PC-3 (cell line): Measurements from ENCODE around the gene AREL1. TPM values are rescaled to one million over a fixed set of nuclear protein-coding genes. Genes with fewer than 3 reads are reported as not detected.

ENCODE experiments used
- ATAC-seq: fragments of 200-7000 bp; cut with Tn5 transposase; 2 replicates; pipeline ENCODE4 v1.9.1; 2020; ENCODE audit warnings: mild to moderate bottlenecking, moderate library complexity
- BruUV-seq: library from RNA; stranded (reverse); fragments of 400-500 nt; replicated peaks from 2 replicates; lab custom pipeline; 2021; lab: Mats Ljungman, UMichigan
- CTCF ChIA-PET: fragments of 300-600 bp; sonication (Branson Sonifier 250); formaldehyde crosslinking; loops from one replicate; lab custom pipeline; 2022; ENCODE audit warnings: antibody characterized with exemption; lab: Charles Lee
- POLR2A ChIA-PET: fragments of 300-600 bp; sonication (Branson Sonifier 250); formaldehyde crosslinking; loops from one replicate; lab custom pipeline; 2022; ENCODE audit warnings: antibody characterized with exemption; ENCODE audit not compliant: unreplicated experiment; lab: Charles Lee
- DNase-seq: peaks from one replicate; pipeline ENCODE4 v3.0.0-alpha.2; 2015
- H2AFZ ChIP-seq: fragments of 300-600 bp; sonication (generic); 2 replicates; pipeline ENCODE4 v1.6.0; 2016; ENCODE audit warnings: antibody characterized with exemption, low read length
- H3F3A ChIP-seq: fragments of 300-600 bp; sonication (generic); one replicate; pipeline ENCODE4 v1.6.0; 2017; ENCODE audit warnings: antibody characterized with exemption, low read length, control low read depth, mild to moderate bottlenecking; ENCODE audit not compliant: unreplicated experiment
- H3K27ac ChIP-seq: fragments of 300-600 bp; sonication (generic); 2 replicates; pipeline ENCODE4 v1.5.1; 2016; ENCODE audit warnings: mild to moderate bottlenecking, low read length
- H3K27me3 ChIP-seq: fragments of 300-600 bp; sonication (generic); 2 replicates; pipeline ENCODE4 v1.6.1; 2016; ENCODE audit warnings: low read length, mixed read lengths
- H3K36me3 ChIP-seq: fragments of 300-600 bp; sonication (generic); 2 replicates; pipeline ENCODE4 v1.6.1; 2016; ENCODE audit warnings: low read depth, mixed run types, low read length, mixed read lengths
- H3K4me1 ChIP-seq: fragments of 300-600 bp; sonication (generic); 2 replicates; pipeline ENCODE4 v1.5.1; 2016; ENCODE audit warnings: low read length; ENCODE audit not compliant: insufficient read depth
- H3K4me2 ChIP-seq: fragments of 300-600 bp; sonication (generic); 2 replicates; pipeline ENCODE4 v1.6.0; 2016; ENCODE audit warnings: low read length
- H3K4me3 ChIP-seq: fragments of 300-600 bp; sonication (generic); 2 replicates; pipeline ENCODE4 v1.5.1; 2016; ENCODE audit warnings: mild to moderate bottlenecking, low read length, mixed read lengths
- H3K79me2 ChIP-seq: fragments of 300-600 bp; sonication (generic); 2 replicates; pipeline ENCODE4 v1.6.1; 2017; ENCODE audit warnings: low read length, mixed read lengths
- H3K9ac ChIP-seq: fragments of 300-600 bp; sonication (generic); 2 replicates; pipeline ENCODE4 v1.6.0; 2016; ENCODE audit warnings: mild to moderate bottlenecking, low read length
- H3K9me2 ChIP-seq: fragments of 300-600 bp; sonication (generic); replicated peaks from 2 replicates; pipeline ENCODE4 v1.6.1; 2016; ENCODE audit warnings: mixed run types, low read length, mixed read lengths
- H3K9me3 ChIP-seq: fragments of 300-600 bp; sonication (generic); 2 replicates; pipeline ENCODE4 v1.6.1; 2016; ENCODE audit warnings: low read length, mixed read lengths
- H4K20me1 ChIP-seq: fragments of 300-600 bp; sonication (generic); 2 replicates; pipeline ENCODE4 v1.6.1; 2016; ENCODE audit warnings: low read length, mixed read lengths
- EZH2 ChIP-seq: fragments of 300-600 bp; sonication (generic); IDR thresholded peaks from one replicate; pipeline ENCODE4 v1.6.1; 2017; ENCODE audit warnings: antibody characterized with exemption, mild to moderate bottlenecking, low read length; ENCODE audit not compliant: unreplicated experiment
- EZH2phosphoT487 ChIP-seq: fragments of 300-600 bp; sonication (generic); IDR thresholded peaks from 2 replicates; pipeline ENCODE4 v1.6.1; 2018; ENCODE audit warnings: mild to moderate bottlenecking, antibody characterized with exemption, low read length, borderline replicate concordance
- intact Hi-C: fragments of 100-400 bp; cut with micrococcal nuclease; formaldehyde crosslinking; loops from 2 replicates; pipeline ENCODE4 v1.9.0; 2023
- total RNA-seq: library from RNA; depleted of rRNA; stranded (reverse); fragments of >200 nt; gene quantifications from 2 replicates; pipeline ENCODE4 v1.2.3, GENCODE V29; 2014
- TF ChIP-seq, protein P1 (sequence below): fragments of 300-600 bp; sonication (generic); conservative IDR thresholded peaks from 2 replicates; pipeline ENCODE4 v1.5.1; 2017; ENCODE audit warnings: antibody characterized with exemption, low read depth, mild to moderate bottlenecking, low read length

The AREL1 gene
- total RNA-seq, 1 experiment from 2014 or later = 32.1 TPM

DNA sequence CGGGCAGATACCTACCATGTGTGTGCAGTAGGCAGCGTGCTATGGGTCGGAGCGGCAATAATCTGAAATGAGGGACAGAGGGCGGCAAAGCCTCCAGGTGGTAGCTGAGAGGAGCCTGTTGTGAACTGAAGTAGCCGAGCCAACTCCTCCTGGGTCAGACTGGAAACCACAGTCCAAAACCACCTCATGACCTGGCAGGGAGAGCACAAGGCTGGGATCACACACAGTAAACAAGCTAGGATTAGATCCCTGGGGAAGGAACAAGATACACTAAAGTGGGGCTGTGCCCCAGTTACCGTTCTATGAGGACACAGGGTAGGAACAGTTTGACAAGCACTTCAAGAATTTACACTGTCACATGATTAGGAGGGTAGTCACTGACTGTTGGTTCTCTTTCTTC, 49.0 kb downstream of the AREL1 start:
- H3K4me3 ChIP-seq = no peak overlapping the region
- H4K20me1 ChIP-seq = no peaks in the 10 kb centered on the region; the same call in 1 of the 2 replicates
- H3K9me3 ChIP-seq = no peaks in the 10 kb centered on the region
- H3K36me3 ChIP-seq = peaks cover 36% of the 10 kb centered on the region
- no peaks in the 10 kb centered on the region for H3F3A ChIP-seq
- BruUV-seq = no TSS peak
- CTCF ChIA-PET = no interaction called here
- H3K27me3 ChIP-seq = no peaks in the 10 kb centered on the region
- ATAC-seq = no peak
- H3K9ac ChIP-seq = no peak overlapping the region
- peaks cover 22% of the 10 kb centered on the region for H3K4me1 ChIP-seq
- no peak overlapping the region for H3K27ac ChIP-seq
- intact Hi-C loops = no loop called here
- H3K4me2 ChIP-seq = no peak overlapping the region
- POLR2A ChIA-PET = no interaction called here
- H3K79me2 ChIP-seq = no peaks in the 10 kb centered on the region
- no peaks in the 10 kb centered on the region for H3K9me2 ChIP-seq
- no peak for DNase-seq
- TF ChIP-seq, protein P1, sequence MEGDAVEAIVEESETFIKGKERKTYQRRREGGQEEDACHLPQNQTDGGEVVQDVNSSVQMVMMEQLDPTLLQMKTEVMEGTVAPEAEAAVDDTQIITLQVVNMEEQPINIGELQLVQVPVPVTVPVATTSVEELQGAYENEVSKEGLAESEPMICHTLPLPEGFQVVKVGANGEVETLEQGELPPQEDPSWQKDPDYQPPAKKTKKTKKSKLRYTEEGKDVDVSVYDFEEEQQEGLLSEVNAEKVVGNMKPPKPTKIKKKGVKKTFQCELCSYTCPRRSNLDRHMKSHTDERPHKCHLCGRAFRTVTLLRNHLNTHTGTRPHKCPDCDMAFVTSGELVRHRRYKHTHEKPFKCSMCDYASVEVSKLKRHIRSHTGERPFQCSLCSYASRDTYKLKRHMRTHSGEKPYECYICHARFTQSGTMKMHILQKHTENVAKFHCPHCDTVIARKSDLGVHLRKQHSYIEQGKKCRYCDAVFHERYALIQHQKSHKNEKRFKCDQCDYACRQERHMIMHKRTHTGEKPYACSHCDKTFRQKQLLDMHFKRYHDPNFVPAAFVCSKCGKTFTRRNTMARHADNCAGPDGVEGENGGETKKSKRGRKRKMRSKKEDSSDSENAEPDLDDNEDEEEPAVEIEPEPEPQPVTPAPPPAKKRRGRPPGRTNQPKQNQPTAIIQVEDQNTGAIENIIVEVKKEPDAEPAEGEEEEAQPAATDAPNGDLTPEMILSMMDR = no peak
- TF ChIP-seq EZH2phosphoT487 = no peak
- no peak for TF ChIP-seq EZH2
- no peak overlapping the region for H2AFZ ChIP-seq

- intact Hi-C loops = no loop called here
- DNase-seq = no peak
- no peak overlapping the region for H3K4me3 ChIP-seq
- BruUV-seq = no TSS peak
- no peak overlapping the region for H2AFZ ChIP-seq
- H3K79me2 ChIP-seq = no peaks in the 10 kb centered on the region
- TF ChIP-seq, protein P1 = no peak
- TF ChIP-seq EZH2 (no peak), EZH2phosphoT487 (no peak)
- H3F3A ChIP-seq = no peaks in the 10 kb centered on the region
- H3K4me2 ChIP-seq = no peak overlapping the region
- H3K9me3 ChIP-seq = no peaks in the 10 kb centered on the region
- peaks cover 31% of the 10 kb centered on the region for H3K4me1 ChIP-seq
- H3K9ac ChIP-seq = no peak overlapping the region
- H3K36me3 ChIP-seq = peaks cover 19% of the 10 kb centered on the region
- CTCF ChIA-PET = no interaction called here
- no peaks in the 10 kb centered on the region for H3K27me3 ChIP-seq
- H3K9me2 ChIP-seq = no peaks in the 10 kb centered on the region
- no peak overlapping the region for H3K27ac ChIP-seq
- POLR2A ChIA-PET = interaction anchor here (0.7 kb wide), 1 partner anchor 23 kb away, joined by 3 read pairs; no protein-coding TSS in a partner anchor
- no peak for ATAC-seq
- no peaks in the 10 kb centered on the region; the same call in 1 of the 2 replicates for H4K20me1 ChIP-seq
Observed at GRCh38 chr14:74661726-74662450, 51.0 kb downstream of the AREL1 start.

- CTCF ChIA-PET = no interaction called here
- Histone ChIP-seq H3K9me3 (no peaks in the 10 kb centered on the region), H2AFZ (no peak overlapping the region), H3F3A (no peaks in the 10 kb centered on the region), H3K36me3 (peaks cover 22% of the 10 kb centered on the region), H4K20me1 (no peaks in the 10 kb centered on the region; the same call in 1 of the 2 replicates), H3K4me2 (no peak overlapping the region), H3K79me2 (no peaks in the 10 kb centered on the region), H3K4me1 (peaks cover 39% of the 10 kb centered on the region), H3K9ac (no peak overlapping the region), H3K9me2 (no peaks in the 10 kb centered on the region), H3K27ac (no peak overlapping the region), H3K27me3 (no peaks in the 10 kb centered on the region), H3K4me3 (no peak overlapping the region)
- no TSS peak for BruUV-seq
- TF ChIP-seq, protein P1 = no peak
- TF ChIP-seq EZH2 (no peak), EZH2phosphoT487 (no peak)
- ATAC-seq = no peak
- intact Hi-C loops = no loop called here
- POLR2A ChIA-PET = no interaction called here
- DNase-seq = no peak
Observed at GRCh38 chr14:74660863-74661262, 52.0 kb downstream of the AREL1 start.
